Upper lobe of left lung (tissue), 6 donors: ENCODE data around the gene ATP10A. TPM values are rescaled to one million over a fixed set of nuclear protein-coding genes. Genes with fewer than 3 reads are reported as not detected.
A peak's percentile ranks its signal among the peaks of the same experiment; 100 is the strongest.

Source experiments
- ATAC-seq, 2 donors: fragments of 200-7000 bp; cut with Tn5 transposase; one replicate each; pipeline ENCODE4 v1.9.1; 2022; ENCODE audit warnings: mild to moderate bottlenecking in 2 of 2, moderate library complexity in 2 of 2; ENCODE audit not compliant: low FRiP score in 2 of 2
- DNase-seq, 2 donors: peaks; one replicate each; pipeline ENCODE4 v3.0.0-alpha.2; 2019 to 2020
- H3K27ac ChIP-seq, 4 donors: fragments of 200-600 bp; sonication (generic); one replicate each; pipeline ENCODE4 v1.5.1; 2016 to 2019
- H3K27me3 ChIP-seq, 4 donors: fragments of 200-600 bp; sonication (generic); one replicate each; pipeline ENCODE4 v1.5.1; 2017 to 2019
- H3K36me3 ChIP-seq, 4 donors: fragments of 200-600 bp; sonication (generic); one replicate each; pipeline ENCODE4 v1.5.1; 2016 to 2019
- H3K4me1 ChIP-seq, 4 donors: fragments of 200-600 bp; sonication (generic); one replicate each; pipeline ENCODE4 v1.5.1; 2018 to 2019
- H3K4me3 ChIP-seq, 4 donors: fragments of 200-600 bp; sonication (generic); one replicate each; pipeline ENCODE4 v1.5.1; 2017 to 2019; ENCODE audit warnings: mild to moderate bottlenecking in 2 of 4, moderate library complexity in 1 of 4
- H3K9me3 ChIP-seq, 4 donors: fragments of 200-600 bp; sonication (generic); one replicate each; pipeline ENCODE4 v1.5.1; 2018 to 2019
- CTCF ChIP-seq, 6 experiments: fragments of 450-650 bp in 4 of 6; fragments of 200-600 bp in 2 of 6; sonication (generic) in 2 of 6; IDR thresholded peaks; one replicate each; pipeline ENCODE4 v1.5.1; 2016 to 2019; ENCODE audit warnings: antibody characterized with exemption in 6 of 6
- EP300 ChIP-seq, 4 donors: sonication (generic); formaldehyde crosslinking; IDR thresholded peaks; one replicate each; pipeline ENCODE4 v1.5.1; 2017; ENCODE audit warnings: antibody characterized with exemption in 4 of 4, control low read depth in 2 of 4
- POLR2A ChIP-seq, 4 donors: fragments of 450-650 bp; IDR thresholded peaks; one replicate each; pipeline ENCODE4 v1.5.1; 2016 to 2017; ENCODE audit warnings: antibody characterized with exemption in 4 of 4, mild to moderate bottlenecking in 2 of 4
- POLR2AphosphoS5 ChIP-seq, 2 donors: sonication (generic); formaldehyde crosslinking; IDR thresholded peaks; one replicate each; pipeline ENCODE4 v1.5.1; 2017; ENCODE audit warnings: antibody characterized with exemption in 2 of 2
- WGBS, 2 donors: methylation state at CpG; one replicate each; pipeline ENCODE4 v1.1.5; 2017 to 2018; 5-methylcytosine and 5-hydroxymethylcytosine counted together
- total RNA-seq, 6 donors: library from RNA; depleted of rRNA in 4 of 6; stranded (reverse); fragments of >200 nt in 4 of 6; gene quantifications; one replicate each; pipeline versions ENCODE4 v1.1.0 to v1.2.1, GENCODE V29; 2016 to 2021
- donor health status: DM: no; HTN: no; CAD: no; lungs with moderate emphysema.
- donor health status: DM: no; HTN: yes; CAD: no; lungs with severe emphysema.

Gene ATP10A
- total RNA-seq, 6 donors from 2014 or later: 17.8 to 62.4 (median 32.3) TPM

GRCh38 chr15:25767356-25768151, 95.6 kb downstream of the ATP10A start:
- Histone ChIP-seq H3K4me3 (no peak overlapping the region), H3K9me3 (no peaks in the 10 kb centered on the region), H3K36me3 (no peaks in the 10 kb centered on the region), H3K27ac (no peak overlapping the region), H3K4me1 (no peaks in the 10 kb centered on the region), H3K27me3 (no peaks in the 10 kb centered on the region)
- DNase-seq (no peak), ATAC-seq (peak; percentile 8 to 50)
- WGBS, 2 donors: 92% methylated on average over 6 to 13 of the region's 13 CpGs
- no peak for TF ChIP-seq POLR2AphosphoS5 (IDR thresholded peaks at IDR 0.05)
- TF ChIP-seq EP300 (IDR thresholded peaks at IDR 0.05): no peak
- no peak for TF ChIP-seq CTCF (IDR thresholded peaks at IDR 0.05)
- TF ChIP-seq POLR2A (IDR thresholded peaks at IDR 0.05): no peak

GRCh38 chr15:25766417-25766816, 96.7 kb downstream of the ATP10A start:
- no peaks in the 10 kb centered on the region for H3K36me3 ChIP-seq
- H3K27me3 ChIP-seq: no peaks in the 10 kb centered on the region
- H3K9me3 ChIP-seq: no peaks in the 10 kb centered on the region
- H3K27ac ChIP-seq: no peak overlapping the region
- 84 to 95% methylated on average over 3 to 7 of the region's 7 CpGs for WGBS, 2 donors
- no peak overlapping the region for H3K4me3 ChIP-seq
- DNase-seq (no peak), ATAC-seq (no peak)
- no peak for TF ChIP-seq EP300 (IDR thresholded peaks at IDR 0.05)
- no peak for TF ChIP-seq POLR2AphosphoS5 (IDR thresholded peaks at IDR 0.05)
- TF ChIP-seq CTCF (IDR thresholded peaks at IDR 0.05): no peak
- no peak for TF ChIP-seq POLR2A (IDR thresholded peaks at IDR 0.05)
- no peaks in the 10 kb centered on the region for H3K4me1 ChIP-seq

- Histone ChIP-seq H3K9me3 (no peaks in the 10 kb centered on the region), H3K27me3 (no peaks in the 10 kb centered on the region), H3K4me1 (no peaks in the 10 kb centered on the region), H3K36me3 (no peaks in the 10 kb centered on the region), H3K4me3 (no peak overlapping the region), H3K27ac (no peak overlapping the region)
- ATAC-seq: no peak
- no peak for TF ChIP-seq POLR2A (IDR thresholded peaks at IDR 0.05)
- TF ChIP-seq POLR2AphosphoS5 (IDR thresholded peaks at IDR 0.05): no peak
- TF ChIP-seq CTCF (IDR thresholded peaks at IDR 0.05): no peak
- TF ChIP-seq EP300 (IDR thresholded peaks at IDR 0.05): no peak
- WGBS, 2 donors: 88 to 92% methylated on average over 9 to 13 of the region's 14 CpGs
- peak in 1 of 2 donors; percentile 35 for DNase-seq
Measured at GRCh38 chr15:25764980-25765735, 98.0 kb downstream of the ATP10A start.

- no peak for ATAC-seq
- DNase-seq: no peak
- Histone ChIP-seq H3K27me3 (no peaks in the 10 kb centered on the region), H3K4me1 (no peaks in the 10 kb centered on the region), H3K27ac (no peak overlapping the region), H3K4me3 (no peak overlapping the region), H3K9me3 (no peaks in the 10 kb centered on the region), H3K36me3 (no peaks in the 10 kb centered on the region)
- no peak for TF ChIP-seq POLR2A (IDR thresholded peaks at IDR 0.05)
- WGBS, 2 donors: 93 to 94% methylated on average over 7 of the region's 7 CpGs
Measured at GRCh38 chr15:25763954-25764353, 99.2 kb downstream of the ATP10A start.

GRCh38 chr15:25763331-25763751, 99.8 kb downstream of the ATP10A start:
- Histone ChIP-seq H3K27ac (no peak overlapping the region), H3K4me3 (no peak overlapping the region), H3K9me3 (no peaks in the 10 kb centered on the region), H3K36me3 (no peaks in the 10 kb centered on the region), H3K4me1 (no peaks in the 10 kb centered on the region), H3K27me3 (no peaks in the 10 kb centered on the region)
- ATAC-seq (no peak), DNase-seq (no peak)
- WGBS, 2 donors: 59 to 76% methylated on average over 4 of the region's 4 CpGs
- TF ChIP-seq CTCF (IDR thresholded peaks at IDR 0.05) (no peak), POLR2A (IDR thresholded peaks at IDR 0.05) (no peak), EP300 (IDR thresholded peaks at IDR 0.05) (no peak), POLR2AphosphoS5 (IDR thresholded peaks at IDR 0.05) (no peak)
